Measurements from ENCODE around the gene GNG8. TPM values are rescaled to one million over a fixed set of nuclear protein-coding genes. Genes with fewer than 3 reads are reported as not detected.

The GNG8 gene
- total RNA-seq, 1 experiment from 2014 or later = not detected

DNA sequence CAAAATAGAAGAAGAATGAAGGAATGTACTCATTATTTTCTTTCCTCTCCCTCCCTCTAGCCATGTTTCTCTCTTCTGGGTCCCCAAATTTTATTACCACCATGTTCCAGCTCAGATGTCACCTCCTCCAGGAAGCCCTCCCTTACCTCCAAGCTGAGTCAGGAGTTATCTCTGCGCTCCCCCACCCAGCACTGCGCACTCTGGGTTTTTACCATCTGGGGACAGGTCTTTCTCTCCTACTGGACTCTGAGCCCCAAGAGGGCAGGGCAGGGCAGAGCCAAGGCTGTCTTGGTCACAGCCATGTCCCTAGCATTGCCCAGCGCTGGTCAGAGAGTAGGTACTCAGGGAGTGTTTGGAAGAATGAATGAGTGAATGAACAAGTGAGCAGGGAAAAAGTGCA is 2.9 kb downstream of the GNG8 start:
- H3K4me1 Mint-ChIP-seq (ENCODE audit: low read depth, unreplicated experiment) = peaks cover 8% of the 10 kb centered on the region
- CTCF ChIA-PET = interaction anchor here (0.6 to 1.9 kb wide), 7 partner anchors 16 to 216 kb away, joined by 3 to 11 read pairs (median 3); partner anchors contain the start of genes CALM3 and DACT3
- TF ChIP-seq, protein P1, sequence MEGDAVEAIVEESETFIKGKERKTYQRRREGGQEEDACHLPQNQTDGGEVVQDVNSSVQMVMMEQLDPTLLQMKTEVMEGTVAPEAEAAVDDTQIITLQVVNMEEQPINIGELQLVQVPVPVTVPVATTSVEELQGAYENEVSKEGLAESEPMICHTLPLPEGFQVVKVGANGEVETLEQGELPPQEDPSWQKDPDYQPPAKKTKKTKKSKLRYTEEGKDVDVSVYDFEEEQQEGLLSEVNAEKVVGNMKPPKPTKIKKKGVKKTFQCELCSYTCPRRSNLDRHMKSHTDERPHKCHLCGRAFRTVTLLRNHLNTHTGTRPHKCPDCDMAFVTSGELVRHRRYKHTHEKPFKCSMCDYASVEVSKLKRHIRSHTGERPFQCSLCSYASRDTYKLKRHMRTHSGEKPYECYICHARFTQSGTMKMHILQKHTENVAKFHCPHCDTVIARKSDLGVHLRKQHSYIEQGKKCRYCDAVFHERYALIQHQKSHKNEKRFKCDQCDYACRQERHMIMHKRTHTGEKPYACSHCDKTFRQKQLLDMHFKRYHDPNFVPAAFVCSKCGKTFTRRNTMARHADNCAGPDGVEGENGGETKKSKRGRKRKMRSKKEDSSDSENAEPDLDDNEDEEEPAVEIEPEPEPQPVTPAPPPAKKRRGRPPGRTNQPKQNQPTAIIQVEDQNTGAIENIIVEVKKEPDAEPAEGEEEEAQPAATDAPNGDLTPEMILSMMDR (IDR thresholded peaks at IDR 0.05; ENCODE audit: insufficient read depth in 1 of 2, low read depth in 1 of 2, low read length in 1 of 2, severe bottlenecking in 1 of 2, unreplicated experiment in 1 of 2) = no peak
- no peaks in the 10 kb centered on the region for H3K36me3 ChIP-seq (ENCODE audit: control insufficient read depth, insufficient read depth, low read length)
- H3K27ac Mint-ChIP-seq (ENCODE audit: unreplicated experiment) = peak overlapping the region; percentile 49
- H3K36me3 Mint-ChIP-seq (ENCODE audit: insufficient read depth, unreplicated experiment) = no peaks in the 10 kb centered on the region
- H3K9me3 ChIP-seq = no peaks in the 10 kb centered on the region
- no TSS peak for BruUV-seq (replicated peaks)
- H3K4me3 ChIP-seq (ENCODE audit: low read depth, low read length) = no peak overlapping the region
- H3K4me1 ChIP-seq = peaks cover 9% of the 10 kb centered on the region
- H3K4me3 Mint-ChIP-seq (ENCODE audit: unreplicated experiment) = peak overlapping the region; percentile 66
- intact Hi-C loops (cut with micrococcal nuclease; ENCODE audit: unreplicated experiment) = no loop called here
- no peaks in the 10 kb centered on the region; the same call in 1 of the 2 replicates for H3K27me3 ChIP-seq (replicated peaks; ENCODE audit: control insufficient read depth, insufficient read depth, low read length)
- POLR2A ChIA-PET = interaction anchor here (0.5 to 1.3 kb wide), 2 partner anchors 16 to 493 kb away, joined by 3 to 5 read pairs; no protein-coding TSS in a partner anchor
- H3K27me3 Mint-ChIP-seq (ENCODE audit: insufficient read depth, unreplicated experiment) = peaks cover 12% of the 10 kb centered on the region
- no peaks in the 10 kb centered on the region for H3K9me3 Mint-ChIP-seq (ENCODE audit: unreplicated experiment)
- DNase-seq = no peak

DNA sequence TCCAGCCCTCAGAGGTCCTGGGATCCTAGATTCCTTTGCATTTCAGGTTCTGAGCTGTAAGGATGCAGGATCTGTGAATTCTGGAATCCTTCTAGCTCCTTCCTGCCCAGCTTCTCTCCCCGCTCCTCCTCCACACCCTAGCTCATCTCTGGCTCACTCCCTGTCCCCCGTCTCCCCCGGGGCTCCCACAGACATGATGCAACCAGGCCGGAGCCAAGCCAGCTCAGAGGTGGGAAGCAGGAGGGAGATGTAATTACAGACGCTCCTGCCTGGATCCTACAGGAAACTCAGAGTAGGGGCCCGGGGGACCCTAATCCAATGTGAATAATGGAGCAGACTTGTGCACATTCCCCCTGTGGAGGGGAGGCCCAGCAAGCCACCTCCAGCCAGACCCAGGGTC is 4.5 kb downstream of the GNG8 start:
- Histone ChIP-seq H3K9me3 (no peaks in the 10 kb centered on the region), H3K4me1 (peaks cover 9% of the 10 kb centered on the region), H3K36me3 (ENCODE audit: control insufficient read depth, insufficient read depth, low read length) (no peaks in the 10 kb centered on the region), H3K27me3 (replicated peaks; ENCODE audit: control insufficient read depth, insufficient read depth, low read length) (no peaks in the 10 kb centered on the region; the same call in 1 of the 2 replicates), H3K4me3 (ENCODE audit: low read depth, low read length) (no peak overlapping the region)
- Mint-ChIP-seq H3K9me3 (ENCODE audit: unreplicated experiment) (no peaks in the 10 kb centered on the region), H3K27me3 (ENCODE audit: insufficient read depth, unreplicated experiment) (peaks cover 12% of the 10 kb centered on the region), H3K4me1 (ENCODE audit: low read depth, unreplicated experiment) (peaks cover 8% of the 10 kb centered on the region), H3K4me3 (ENCODE audit: unreplicated experiment) (no peak overlapping the region), H3K27ac (ENCODE audit: unreplicated experiment) (no peak overlapping the region), H3K36me3 (ENCODE audit: insufficient read depth, unreplicated experiment) (no peaks in the 10 kb centered on the region)
- POLR2A ChIA-PET = no interaction called here
- intact Hi-C loops (cut with micrococcal nuclease; ENCODE audit: unreplicated experiment) = no loop called here
- TF ChIP-seq, protein P1 (IDR thresholded peaks at IDR 0.05; ENCODE audit: insufficient read depth in 1 of 2, low read depth in 1 of 2, low read length in 1 of 2, severe bottlenecking in 1 of 2, unreplicated experiment in 1 of 2) = no peak
- DNase-seq = no peak
- no TSS peak for BruUV-seq (replicated peaks)
- CTCF ChIA-PET = interaction anchor here (1.3 to 2.0 kb wide), 4 partner anchors 14 to 32 kb away, joined by 4 to 10 read pairs (median 8); partner anchors contain the start of gene DACT3

DNA sequence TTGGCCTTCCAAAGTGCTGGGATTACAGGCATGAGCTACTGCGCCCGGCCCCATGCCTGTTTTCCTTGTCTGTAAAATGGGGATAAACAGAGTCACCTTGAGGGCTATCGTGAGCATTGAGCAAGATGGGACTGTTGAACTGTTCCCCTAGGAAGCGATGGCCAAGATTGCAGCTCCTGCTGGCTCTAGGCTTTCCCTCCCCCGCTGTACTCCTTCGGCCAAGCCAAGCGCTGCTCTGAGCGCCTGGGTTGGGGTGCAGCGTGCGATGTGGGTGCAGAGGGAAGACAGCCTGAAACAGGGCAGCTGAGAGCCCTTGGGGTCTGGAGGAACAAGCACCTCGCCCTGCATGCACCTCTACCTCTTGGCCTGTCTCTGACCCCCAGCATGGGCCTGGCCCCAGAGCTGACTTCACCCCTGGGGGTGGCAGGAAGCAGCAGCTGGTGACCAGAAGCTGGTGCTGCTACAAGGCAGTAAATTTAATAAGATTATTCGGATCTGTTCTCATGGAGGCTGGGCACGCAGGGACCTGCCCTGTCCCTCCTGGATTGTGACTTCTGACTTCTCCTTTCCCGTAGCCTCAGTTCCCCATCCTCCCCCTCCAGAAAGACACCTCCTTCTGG is 5.3 kb downstream of the GNG8 start:
- no peak for DNase-seq

More for the DNA sequence above, 5.3 kb downstream of the GNG8 start:
- Histone ChIP-seq H3K27me3 (replicated peaks; ENCODE audit: control insufficient read depth, insufficient read depth, low read length) (no peaks in the 10 kb centered on the region; the same call in 1 of the 2 replicates), H3K4me3 (ENCODE audit: low read depth, low read length) (no peak overlapping the region), H3K4me1 (peaks cover 9% of the 10 kb centered on the region), H3K36me3 (ENCODE audit: control insufficient read depth, insufficient read depth, low read length) (no peaks in the 10 kb centered on the region), H3K9me3 (no peaks in the 10 kb centered on the region)
- POLR2A ChIA-PET = no interaction called here
- TF ChIP-seq, protein P1 (IDR thresholded peaks at IDR 0.05; ENCODE audit: insufficient read depth in 1 of 2, low read depth in 1 of 2, low read length in 1 of 2, severe bottlenecking in 1 of 2, unreplicated experiment in 1 of 2) = no peak
- Mint-ChIP-seq H3K9me3 (ENCODE audit: unreplicated experiment) (no peaks in the 10 kb centered on the region), H3K4me1 (ENCODE audit: low read depth, unreplicated experiment) (peaks cover 8% of the 10 kb centered on the region), H3K27ac (ENCODE audit: unreplicated experiment) (no peak overlapping the region), H3K4me3 (ENCODE audit: unreplicated experiment) (no peak overlapping the region), H3K27me3 (ENCODE audit: insufficient read depth, unreplicated experiment) (peaks cover 10% of the 10 kb centered on the region), H3K36me3 (ENCODE audit: insufficient read depth, unreplicated experiment) (no peaks in the 10 kb centered on the region)
- CTCF ChIA-PET = interaction anchor here (1.3 to 2.0 kb wide), 4 partner anchors 14 to 32 kb away, joined by 4 to 10 read pairs (median 8); partner anchors contain the start of gene DACT3
- intact Hi-C loops (cut with micrococcal nuclease; ENCODE audit: unreplicated experiment) = no loop called here
- BruUV-seq (replicated peaks) = no TSS peak
